K562 (cell line): ENCODE data around the gene CD9. TPM values are rescaled to one million over a fixed set of nuclear protein-coding genes. Genes with fewer than 3 reads are reported as not detected.

Experiments used
- ATAC-seq: fragments of 200-7000 bp; cut with Tn5 transposase; 3 replicates; pipeline ENCODE4 v1.9.1; 2020; ENCODE audit warnings: moderate library complexity
- BruUV-seq: library from RNA; stranded (reverse); fragments of 400-500 nt; replicated peaks from 2 replicates; lab custom pipeline; 2021; lab: Mats Ljungman, UMichigan
- CTCF ChIA-PET: fragments of 300-600 bp; formaldehyde crosslinking; extraction: SDS; loops from one replicate; lab custom pipeline; 2021; ENCODE audit warnings: low intra/inter-chr PET ratio; lab: Yijun Ruan, JAX
- POLR2A ChIA-PET: fragments of 300-600, 350-650 bp; sonication (Branson Sonifier 250); formaldehyde crosslinking; extraction: SDS; loops from one replicate; lab custom pipeline; 2021; ENCODE audit warnings: antibody characterized with exemption, inconsistent platforms; lab: Yijun Ruan, JAX
- DNase-seq, 4 experiments: peaks; one replicate each; pipeline versions ENCODE4 v3.0.0 to v3.0.0-alpha.2; 2011 to 2018; ENCODE audit warnings: low spot score in 3 of 4, mixed read lengths in 3 of 4; ENCODE audit errors: extremely low read depth in 1 of 4
- FAIRE-seq: peaks from 2 replicates; lab custom pipeline; 2011; peaks lifted over from hg19 to GRCh38; lab: Jason Lieb, UNC
- H2AFZ ChIP-seq: 2 replicates; pipeline ENCODE4 v1.6.0; 2011; ENCODE audit warnings: low read depth, low read length, control low read depth, inconsistent platforms
- H3K27ac ChIP-seq: fragments of 200-600 bp; 3 replicates; pipeline ENCODE4 v1.8.0; 2011; ENCODE audit warnings: low read depth, mild to moderate bottlenecking, control low read depth, inconsistent platforms, low read length, moderate library complexity, mixed read lengths; ENCODE audit errors: extremely low read depth
- H3K27me3 ChIP-seq, 2 experiments: fragments of 300-600 bp in 1 of 2; 2 replicates in 1 of 2; 3 replicates in 1 of 2; pipeline versions ENCODE4 v1.6.0 to v1.8.0; 2011; ENCODE audit warnings: inconsistent platforms in 2 of 2, low read length in 2 of 2, mild to moderate bottlenecking in 1 of 2, mixed read lengths in 1 of 2, moderate library complexity in 1 of 2; ENCODE audit not compliant: control insufficient read depth in 2 of 2, insufficient read depth in 2 of 2
- H3K36me3 ChIP-seq: fragments of 300-600 bp; 3 replicates; pipeline ENCODE4 v1.8.0; 2011; ENCODE audit warnings: mild to moderate bottlenecking, low read length, inconsistent platforms; ENCODE audit not compliant: control insufficient read depth, insufficient read depth
- H3K4me1 ChIP-seq, 2 experiments: fragments of 200-600 bp in 1 of 2; replicated peaks in 1 of 2; 2 replicates in 1 of 2; 3 replicates in 1 of 2; pipeline versions ENCODE4 v1.5.1 to v1.8.0; 2011; ENCODE audit warnings: inconsistent platforms in 2 of 2, low read length in 2 of 2, mild to moderate bottlenecking in 1 of 2, mixed read lengths in 1 of 2, moderate library complexity in 1 of 2; ENCODE audit not compliant: control insufficient read depth in 2 of 2, insufficient read depth in 2 of 2
- H3K4me2 ChIP-seq: 2 replicates; pipeline ENCODE4 v1.6.1; 2011; ENCODE audit warnings: low read length, control low read depth, inconsistent platforms, mixed read lengths; ENCODE audit not compliant: insufficient read depth
- H3K4me3 ChIP-seq: fragments of 200-600 bp; sonication (generic), shearing (Covaris generic); 2 replicates; pipeline ENCODE4 v1.5.1; 2016; ENCODE audit warnings: control low read depth, inconsistent platforms
- H3K79me2 ChIP-seq: fragments of 200-600 bp; 3 replicates; pipeline ENCODE4 v1.8.0; 2011; ENCODE audit warnings: low read length, inconsistent platforms; ENCODE audit not compliant: control insufficient read depth, insufficient read depth
- H3K9ac ChIP-seq, 2 experiments: 2 replicates each; pipeline versions ENCODE4 v1.6.0 to v1.6.1; 2011; ENCODE audit warnings: low read depth in 2 of 2, low read length in 2 of 2, control low read depth in 1 of 2, inconsistent platforms in 1 of 2, mild to moderate bottlenecking in 1 of 2, mixed read lengths in 1 of 2; ENCODE audit not compliant: insufficient read depth in 1 of 2
- H3K9me1 ChIP-seq: one replicate; pipeline ENCODE4 v1.6.0; 2011; ENCODE audit warnings: inconsistent platforms, mild to moderate bottlenecking, low read length, moderate library complexity; ENCODE audit not compliant: control insufficient read depth, insufficient read depth
- H3K9me3 ChIP-seq: replicated peaks from 2 replicates; pipeline ENCODE4 v1.5.1; 2011; ENCODE audit warnings: low read depth, low read length, inconsistent platforms; ENCODE audit not compliant: control insufficient read depth, insufficient read depth
- H4K20me1 ChIP-seq: replicated peaks from 2 replicates; pipeline ENCODE4 v1.6.1; 2011; ENCODE audit warnings: low read length, inconsistent platforms, mixed read lengths; ENCODE audit not compliant: control insufficient read depth, insufficient read depth
- HDAC8 ChIP-seq: fragments of 450-650 bp; IDR thresholded peaks from 2 replicates; pipeline ENCODE4 v1.6.1; 2016; ENCODE audit warnings: mild to moderate bottlenecking, missing genetic modification characterization, moderate library complexity, missing compliant biosample characterization
- MYNN ChIP-seq, 2 experiments: sonication (generic); formaldehyde crosslinking in 1 of 2; IDR thresholded peaks; 2 replicates each; pipeline versions ENCODE4 v1.5.0 to v1.6.1; 2016 to 2020; ENCODE audit warnings: antibody characterized with exemption in 1 of 2, missing genetic modification reagents in 1 of 2
- WGBS: fragments of 100-300 bp; shearing (Covaris generic); methylation state at CpG from one replicate; pipeline ENCODE4 v1.1.6; 2016; ENCODE audit warnings: low coverage, mixed read lengths; ENCODE audit not compliant: insufficient coverage; ENCODE audit errors: missing lambda C conversion rate; 5-methylcytosine and 5-hydroxymethylcytosine counted together
- in situ Hi-C: fragments of 300-500 bp; cut with MboI; formaldehyde crosslinking; loops from 4 replicates; pipeline ENCODE4 v1.15.0; 2018; ENCODE audit warnings: inconsistent platforms, mixed read lengths
- intact Hi-C: fragments of 100-400 bp; cut with micrococcal nuclease; formaldehyde crosslinking; loops from 2 replicates; pipeline ENCODE4 v1.14.2; 2022
- polyA plus RNA-seq, 8 experiments: library from polyadenylated mRNA; depleted of rRNA in 4 of 8; stranded (reverse) in 5 of 8; unstranded in 3 of 8; fragments of >200 nt; fragmentation: Nextera tagmentation in 2 of 8; fragmentation: Illumina TruSeq in 1 of 8; extraction: Ambion mirVana in 2 of 8; extraction: Trizol in 1 of 8; gene quantifications; 2 replicates each; pipeline versions ENCODE4 v1.2.1 to v1.2.3, GENCODE V29; 2011 to 2014; ENCODE audit warnings: inconsistent platforms in 1 of 8, missing spikeins in 1 of 8
- total RNA-seq, 7 experiments: library from RNA; depleted of rRNA in 6 of 7; stranded (reverse); fragments of >200 nt in 6 of 7; fragmentation: Illumina TruSeq in 2 of 7; extraction: Trizol in 2 of 7; gene quantifications; 2 replicates each; pipeline versions ENCODE4 v1.2.1 to v1.2.3, GENCODE V29; 2011 to 2021; ENCODE audit warnings: low replicate concordance in 1 of 7

Gene CD9
- total and polyA plus RNA-seq, 9 of the 15 experiments (the other 6 are each of a cell fraction or from before 2014, with no cell fraction given) = 0.43 to 5.6 (median 0.62) TPM

- H3K4me2 ChIP-seq = no peak overlapping the region
- ChIA-PET POLR2A (interaction anchor here (0.6 kb wide), 1 partner anchor 14 kb away, joined by 3 read pairs; no protein-coding TSS in a partner anchor), CTCF (no interaction called here)
- intact Hi-C loops = no loop called here
- H3K4me3 ChIP-seq = no peak overlapping the region
- in situ Hi-C loops = no loop called here
- peaks cover 2 to 11% of the 10 kb centered on the region in 2 experiments; a peak in 2 of 5 replicates for H3K27me3 ChIP-seq
- no peaks in the 10 kb centered on the region; the same call in 1 of the 2 replicates for H3K9me3 ChIP-seq
- H3K27ac ChIP-seq = no peak overlapping the region
- no peak for TF ChIP-seq HDAC8 (tag)
- no peak for TF ChIP-seq MYNN (IDR thresholded peaks at IDR 0.05)
- no peak for TF ChIP-seq MYNN (CRISPR knock-in tag; IDR thresholded peaks at IDR 0.05)
- H3K9me1 ChIP-seq = no peaks in the 10 kb centered on the region
- no peaks in the 10 kb centered on the region for H4K20me1 ChIP-seq
- 24% methylated on average over 13 of the region's 13 CpGs for WGBS
- DNase-seq (no peak), ATAC-seq (no peak), FAIRE-seq (no peak)
- no TSS peak for BruUV-seq
- peaks cover 0 to 8% of the 10 kb centered on the region in 2 experiments; a peak in 3 of 5 replicates for H3K4me1 ChIP-seq
- no peak overlapping the region for H2AFZ ChIP-seq
- no peak overlapping the region for H3K9ac ChIP-seq
- H3K79me2 ChIP-seq = no peaks in the 10 kb centered on the region
- no peaks in the 10 kb centered on the region for H3K36me3 ChIP-seq
Observed at GRCh38 chr12:6185961-6186827, 14.0 kb upstream of the CD9 start.
